HL-60 (cell line): Measurements from ENCODE around the gene ZBTB3.
A peak's percentile ranks its signal among the peaks of the same experiment; 100 is the strongest.

ENCODE experiments used
- DNase-seq, 2 experiments: peaks; one replicate each; pipeline ENCODE4 v3.0.0-alpha.2; 2010 to 2020; ENCODE audit warnings: low read depth in 1 of 2, low spot score in 1 of 2
- H3K27ac ChIP-seq: fragments of 250-450 bp; sonication (Bioruptor Pico); replicated peaks from 2 replicates; pipeline ENCODE4 v1.5.1; 2020; ENCODE audit warnings: mild to moderate bottlenecking, moderate library complexity
- H3K27me3 ChIP-seq: fragments of 250-450 bp; sonication (Bioruptor Pico); 2 replicates; pipeline ENCODE4 v1.5.1; 2021; ENCODE audit warnings: mild to moderate bottlenecking, moderate library complexity; ENCODE audit not compliant: insufficient read depth, poor library complexity, severe bottlenecking
- H3K4me3 ChIP-seq: replicated peaks from 2 replicates; pipeline ENCODE4 v1.5.1; 2011; ENCODE audit warnings: mild to moderate bottlenecking, control low read depth, low read length; ENCODE audit not compliant: insufficient read depth
- CTCF ChIP-seq: IDR thresholded peaks from one replicate; pipeline ENCODE4 v1.5.1; 2011; ENCODE audit warnings: low read length, control low read depth, inconsistent platforms; ENCODE audit not compliant: insufficient read depth
- GABPA ChIP-seq: IDR thresholded peaks from 2 replicates; pipeline ENCODE4 v1.6.1; 2012; ENCODE audit warnings: low read depth
- POLR2AphosphoS5 ChIP-seq: IDR thresholded peaks from 2 replicates; pipeline ENCODE4 v1.6.1; 2012; ENCODE audit warnings: low read depth
- REST ChIP-seq: IDR thresholded peaks from 2 replicates; pipeline ENCODE4 v1.6.1; 2012; ENCODE audit warnings: low read depth; ENCODE audit not compliant: insufficient replicate concordance
- SPI1 ChIP-seq: IDR thresholded peaks from 2 replicates; pipeline ENCODE4 v1.6.1; 2012; ENCODE audit warnings: low read depth, mild to moderate bottlenecking, borderline replicate concordance

Gene ZBTB3

GRCh38 chr11:62712276-62712812, 41.6 kb downstream of the ZBTB3 start:
- Histone ChIP-seq H3K27ac (no peak overlapping the region), H3K4me3 (no peak overlapping the region), H3K27me3 (no peaks in the 10 kb centered on the region)
- no peak for TF ChIP-seq SPI1
- no peak for TF ChIP-seq REST
- no peak for TF ChIP-seq POLR2AphosphoS5
- no peak for TF ChIP-seq CTCF
- TF ChIP-seq GABPA: no peak
- no peak for DNase-seq

- H3K27me3 ChIP-seq: no peaks in the 10 kb centered on the region
- no peak; the same call in 1 of the 2 replicates for TF ChIP-seq POLR2AphosphoS5
- TF ChIP-seq SPI1: no peak
- TF ChIP-seq CTCF: no peak
- no peak for TF ChIP-seq REST
- H3K27ac ChIP-seq: peak overlapping the region; percentile 88
- no peak for DNase-seq
- H3K4me3 ChIP-seq: peak overlapping the region; percentile 22
Observed at GRCh38 chr11:62710001-62710345, 44.0 kb downstream of the ZBTB3 start.

GRCh38 chr11:62709247-62710000, 44.5 kb downstream of the ZBTB3 start:
- H3K27me3 ChIP-seq: no peaks in the 10 kb centered on the region
- H3K27ac ChIP-seq: peak overlapping the region; percentile 88
- peak; percentile 92 to 98 for DNase-seq
- TF ChIP-seq REST: peak; percentile 69
- TF ChIP-seq GABPA: peak; percentile 69; the same call in 1 of the 2 replicates
- no peak for TF ChIP-seq CTCF
- TF ChIP-seq SPI1: peak; percentile 26; the same call in 1 of the 2 replicates
- peak; percentile 90 for TF ChIP-seq POLR2AphosphoS5
- peak overlapping the region; percentile 49 for H3K4me3 ChIP-seq
